COLO668 (cell line): Measurements from ENCODE around the gene NSMCE1.
"Not testable (repeated sequence)": the region's sequence is repeated elsewhere in the genome, so short reads cannot be mapped to it uniquely, and the experiment has no call there.

ENCODE experiments used
- DNase-seq: peaks from one replicate; lab custom pipeline; 2025; ENCODE audit not compliant: unreplicated experiment; lab: John Stamatoyannopoulos, UW

Gene NSMCE1

GRCh38 chr16:27272697-27273096, 4.1 kb upstream of the NSMCE1 start:
- DNase-seq = not testable (repeated sequence)

GRCh38 chr16:27272076-27272475, 3.5 kb upstream of the NSMCE1 start:
- no peak for DNase-seq

GRCh38 chr16:27270349-27270748, 1.8 kb upstream of the NSMCE1 start:
- no peak for DNase-seq

GRCh38 chr16:27269300-27270150, 953 bp upstream of the NSMCE1 start:
- DNase-seq = no peak

- no peak for DNase-seq
These were observed 1.4 kb downstream of the NSMCE1 start for GRCh38 chr16:27267037-27267677.

GRCh38 chr16:27265982-27266381, 2.6 kb downstream of the NSMCE1 start:
- no peak for DNase-seq

- DNase-seq = no peak
These were observed 4.4 kb downstream of the NSMCE1 start for GRCh38 chr16:27264151-27264550.

GRCh38 chr16:27262904-27263423, 5.6 kb downstream of the NSMCE1 start:
- not testable (repeated sequence) for DNase-seq

- DNase-seq = no peak
These were observed 8.9 kb downstream of the NSMCE1 start for GRCh38 chr16:27259710-27260109.

GRCh38 chr16:27258241-27258734, 10.3 kb downstream of the NSMCE1 start:
- DNase-seq = no peak

- no peak for DNase-seq
These were observed 11.3 kb downstream of the NSMCE1 start for GRCh38 chr16:27257271-27257670.

- no peak for DNase-seq
These were observed 11.7 kb downstream of the NSMCE1 start for GRCh38 chr16:27256861-27257260.

- DNase-seq = no peak
These were observed 14.2 kb downstream of the NSMCE1 start for GRCh38 chr16:27254262-27254811.

- no peak for DNase-seq
These were observed 15.0 kb downstream of the NSMCE1 start for GRCh38 chr16:27253526-27253930.

- no peak for DNase-seq
These were observed 16.4 kb downstream of the NSMCE1 start for GRCh38 chr16:27252206-27252585.

GRCh38 chr16:27251541-27252205, 16.9 kb downstream of the NSMCE1 start:
- DNase-seq = no peak

- not testable (repeated sequence) for DNase-seq
These were observed 19.7 kb downstream of the NSMCE1 start for GRCh38 chr16:27248886-27249285.

GRCh38 chr16:27248036-27248435, 20.5 kb downstream of the NSMCE1 start:
- DNase-seq = no peak

GRCh38 chr16:27247076-27247475, 21.5 kb downstream of the NSMCE1 start:
- DNase-seq = not testable (repeated sequence)

- DNase-seq = no peak
These were observed 22.1 kb downstream of the NSMCE1 start for GRCh38 chr16:27246439-27246838.
